Endothelial cell of umbilical vein (primary cell): ENCODE results near the gene DAB2IP. TPM values are rescaled to one million over a fixed set of nuclear protein-coding genes. Genes with fewer than 3 reads are reported as not detected.

Experiments used
- BruUV-seq: library from RNA; stranded (reverse); fragments of 400-500 nt; replicated peaks from 2 replicates; lab custom pipeline; 2021; lab: Mats Ljungman, UMichigan
- CTCF ChIA-PET: fragments of 300-600, 350-600 bp; sonication (Branson Sonifier 250); formaldehyde crosslinking; loops from one replicate; lab custom pipeline; 2021; ENCODE audit warnings: antibody characterized with exemption, inconsistent platforms; lab: Charles Lee
- POLR2A ChIA-PET: fragments of 300-600, 350-600 bp; sonication (Branson Sonifier 250); formaldehyde crosslinking; loops from one replicate; lab custom pipeline; 2021; ENCODE audit warnings: antibody characterized with exemption, inconsistent platforms; lab: Charles Lee
- DNase-seq: peaks from one replicate; pipeline ENCODE4 v3.0.0-alpha.2; 2011; ENCODE audit warnings: low read depth, low spot score
- FAIRE-seq: peaks from 2 replicates; lab custom pipeline; 2011; peaks lifted over from hg19 to GRCh38; lab: Jason Lieb, UNC
- H2AFZ ChIP-seq: 2 replicates; pipeline ENCODE4 v1.6.0; 2012; ENCODE audit warnings: low read depth, low read length, control low read depth, inconsistent platforms
- H3K27ac ChIP-seq: 2 replicates; pipeline ENCODE4 v1.5.1; 2011; ENCODE audit warnings: low read depth, mild to moderate bottlenecking, control low read depth, low read length, moderate library complexity; ENCODE audit not compliant: insufficient read depth
- H3K27me3 ChIP-seq, 2 experiments: 2 replicates each; pipeline versions ENCODE4 v1.6.0 to v1.6.1; 2011; ENCODE audit warnings: low read length in 2 of 2, mixed read lengths in 1 of 2; ENCODE audit not compliant: control insufficient read depth in 2 of 2, insufficient read depth in 2 of 2
- H3K36me3 ChIP-seq, 2 experiments: 2 replicates in 1 of 2; 3 replicates in 1 of 2; pipeline ENCODE4 v1.5.1; 2011; ENCODE audit warnings: low read length in 2 of 2, mild to moderate bottlenecking in 1 of 2, moderate library complexity in 1 of 2; ENCODE audit not compliant: control insufficient read depth in 2 of 2, insufficient read depth in 2 of 2; ENCODE audit errors: extremely low read depth in 1 of 2
- H3K4me1 ChIP-seq: 3 replicates; pipeline ENCODE4 v1.5.1; 2011; ENCODE audit warnings: mild to moderate bottlenecking, low read length; ENCODE audit not compliant: control insufficient read depth, insufficient read depth; ENCODE audit errors: extremely low read depth
- H3K4me2 ChIP-seq: 2 replicates; pipeline ENCODE4 v1.6.1; 2011; ENCODE audit warnings: low read length, control low read depth, mixed read lengths; ENCODE audit not compliant: insufficient read depth
- H3K4me3 ChIP-seq, 3 experiments: fragments of 200-600 bp in 1 of 3; sonication (generic), shearing (Covaris generic) in 1 of 3; replicated peaks in 1 of 3; 2 replicates each; pipeline ENCODE4 v1.5.1; 2011 to 2016; ENCODE audit warnings: control low read depth in 3 of 3, low read length in 3 of 3, mild to moderate bottlenecking in 2 of 3, inconsistent platforms in 1 of 3, low read depth in 1 of 3, moderate library complexity in 1 of 3; ENCODE audit not compliant: insufficient read depth in 1 of 3
- H3K79me2 ChIP-seq: 2 replicates; pipeline ENCODE4 v1.6.0; 2012; ENCODE audit warnings: low read length, inconsistent platforms; ENCODE audit not compliant: control insufficient read depth, insufficient read depth
- H3K9ac ChIP-seq: replicated peaks from 2 replicates; pipeline ENCODE3; 2011; ENCODE audit warnings: low read length, control low read depth; ENCODE audit not compliant: insufficient read depth; ENCODE audit errors: extremely low read depth
- H3K9me1 ChIP-seq: replicated peaks from 3 replicates; pipeline ENCODE4 v1.6.0; 2011; ENCODE audit warnings: mild to moderate bottlenecking, low read length; ENCODE audit not compliant: control insufficient read depth, insufficient read depth; ENCODE audit errors: extremely low read depth
- H3K9me3 ChIP-seq: replicated peaks from 2 replicates; pipeline ENCODE4 v1.5.1; 2012; ENCODE audit warnings: low read length, inconsistent platforms; ENCODE audit not compliant: control insufficient read depth, insufficient read depth
- H4K20me1 ChIP-seq: replicated peaks from 2 replicates; pipeline ENCODE3; 2011; ENCODE audit warnings: mild to moderate bottlenecking, low read length; ENCODE audit not compliant: control insufficient read depth, insufficient read depth; ENCODE audit errors: extremely low read depth
- CTCF ChIP-seq, 2 donors: IDR thresholded peaks; 1 replicate in 1 of 2; 2 replicates in 1 of 2; pipeline ENCODE4 v1.5.1; 2011; ENCODE audit warnings: low read length in 2 of 2, mild to moderate bottlenecking in 2 of 2, moderate library complexity in 2 of 2, control low read depth in 1 of 2, inconsistent platforms in 1 of 2, low read depth in 1 of 2; ENCODE audit not compliant: insufficient read depth in 1 of 2; ENCODE audit errors: extremely low read depth in 1 of 2
- EZH2 ChIP-seq: IDR thresholded peaks from 2 replicates; pipeline ENCODE4 v1.6.1; 2012; ENCODE audit warnings: borderline replicate concordance, low read depth, mild to moderate bottlenecking, moderate library complexity, low read length, inconsistent platforms; ENCODE audit not compliant: severe bottlenecking
- FOS ChIP-seq: IDR thresholded peaks from 2 replicates; pipeline ENCODE4 v1.6.1; 2011; ENCODE audit warnings: mild to moderate bottlenecking, low read length, moderate library complexity, borderline replicate concordance; ENCODE audit not compliant: insufficient read depth
- GATA2 ChIP-seq: IDR thresholded peaks from 2 replicates; pipeline ENCODE4 v1.7.0; 2011; ENCODE audit warnings: low read depth, mild to moderate bottlenecking, moderate library complexity, mixed read lengths, low read length; ENCODE audit not compliant: insufficient read length, insufficient read depth
- JUN ChIP-seq: IDR thresholded peaks from 2 replicates; pipeline ENCODE4 v1.6.1; 2011; ENCODE audit warnings: borderline replicate concordance, low read depth; ENCODE audit not compliant: insufficient read length, insufficient read depth
- MAX ChIP-seq: IDR thresholded peaks from 2 replicates; pipeline ENCODE4 v1.6.1; 2011; ENCODE audit not compliant: insufficient read depth, insufficient read length
- MYC ChIP-seq: IDR thresholded peaks from one replicate; pipeline ENCODE4 v1.6.1; 2011; ENCODE audit warnings: mild to moderate bottlenecking, low read depth, low read length
- POLR2A ChIP-seq: IDR thresholded peaks from 2 replicates; pipeline ENCODE4 v1.6.1; 2012; ENCODE audit warnings: low read depth, mild to moderate bottlenecking, control low read depth, low read length
- POLR2AphosphoS5 ChIP-seq: IDR thresholded peaks from 2 replicates; pipeline ENCODE4 v1.6.1; 2012; ENCODE audit warnings: low read depth, mild to moderate bottlenecking, control low read depth, low read length, moderate library complexity; ENCODE audit not compliant: insufficient read depth
- dilution Hi-C: fragments of 300-500 bp; cut with MboI; formaldehyde crosslinking; loops from one replicate; pipeline ENCODE4 v1.15.0; 2019; ENCODE audit warnings: low sequenced_read_pairs; ENCODE audit not compliant: extremely low pct_ligation_motif_present
- intact Hi-C: fragments of 100-400 bp; cut with micrococcal nuclease; formaldehyde crosslinking; loops from one replicate; pipeline ENCODE4 v1.10.0; 2022
- polyA plus RNA-seq, 4 experiments: library from polyadenylated mRNA; depleted of rRNA in 3 of 4; stranded (reverse) in 3 of 4; unstranded in 1 of 4; fragments of >200 nt; gene quantifications; 2 replicates each; pipeline versions ENCODE4 v1.2.1 to v1.2.3, GENCODE V29; 2011 to 2012; ENCODE audit warnings: missing spikeins in 1 of 4
- total RNA-seq: library from RNA; stranded (reverse); gene quantifications from 2 replicates; pipeline ENCODE4 v1.2.3, GENCODE V29; 2021

The DAB2IP gene
- total and polyA plus RNA-seq, 2 donors (not counting 3 experiments of a cell fraction or from before 2014, with no cell fraction given), result 29.2 to 53.6 TPM

GRCh38 chr9:121648172-121648571 is 3.3 kb upstream of the DAB2IP start:
- no peak overlapping the region for H3K4me2 ChIP-seq
- no peak for DNase-seq
- no TSS peak for BruUV-seq
- intact Hi-C loops (no loop called here), dilution Hi-C loops (no loop called here)
- CTCF ChIA-PET, result no interaction called here
- H3K27ac ChIP-seq, result no peak overlapping the region
- no peak for TF ChIP-seq EZH2
- TF ChIP-seq POLR2A, result no peak
- no peak for TF ChIP-seq POLR2AphosphoS5
- TF ChIP-seq CTCF (IDR thresholded peaks at IDR 0.05; ENCODE audit: extremely low read depth in 1 of 2, insufficient read depth in 1 of 2, low read depth in 1 of 2, low read length in 2 of 2), result no peak
- TF ChIP-seq MYC, result no peak
- no peak for TF ChIP-seq JUN
- no peak for TF ChIP-seq FOS
- no peak for TF ChIP-seq MAX
- TF ChIP-seq GATA2, result no peak
- no peak overlapping the region for H2AFZ ChIP-seq
- POLR2A ChIA-PET, result no interaction called here
- H4K20me1 ChIP-seq, result no peaks in the 10 kb centered on the region
- no peaks in the 10 kb centered on the region for H3K36me3 ChIP-seq
- no peaks in the 10 kb centered on the region for H3K9me3 ChIP-seq
- H3K4me3 ChIP-seq, result no peak overlapping the region
- H3K9me1 ChIP-seq, result no peaks in the 10 kb centered on the region
- no peaks in the 10 kb centered on the region for H3K79me2 ChIP-seq
- no peaks in the 10 kb centered on the region for H3K27me3 ChIP-seq
- no peak for FAIRE-seq
- peaks cover 25% of the 10 kb centered on the region for H3K4me1 ChIP-seq
- H3K9ac ChIP-seq, result no peak overlapping the region
